VCaP (cell line): ENCODE results near the gene CRNKL1.
"Not testable (repeated sequence)": the region's sequence is repeated elsewhere in the genome, so short reads cannot be mapped to it uniquely, and the experiment has no call there.

Source experiments
- H3K27ac ChIP-seq: fragments of 450-650 bp; 2 replicates; pipeline ENCODE4 v1.5.1; 2017
- TF ChIP-seq, protein P1 (sequence below): fragments of 450-650 bp; conservative IDR thresholded peaks from 2 replicates; pipeline ENCODE4 v1.5.1; 2017; ENCODE audit warnings: mild to moderate bottlenecking, moderate library complexity

The CRNKL1 gene

DNA sequence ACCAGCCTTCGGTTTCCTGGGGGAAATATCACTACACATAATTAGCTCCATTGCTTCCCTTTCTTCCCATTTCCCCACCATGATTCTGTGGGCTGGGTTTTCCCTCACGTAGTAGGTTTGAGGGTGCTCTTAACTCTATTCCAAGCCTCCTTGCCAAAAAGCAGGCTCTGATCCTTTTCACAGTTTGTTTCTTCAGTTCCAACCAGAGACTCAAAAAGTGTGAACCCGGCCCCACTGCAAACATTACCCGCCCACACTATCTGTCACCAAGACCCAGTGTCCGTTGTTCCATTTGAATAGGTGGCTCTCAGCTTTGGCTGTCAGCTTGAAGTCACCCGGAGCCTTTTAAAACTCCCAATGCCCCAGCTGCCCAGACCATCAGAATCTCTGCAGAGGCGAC, 46.9 kb downstream of the CRNKL1 start:
- TF ChIP-seq, protein P1, sequence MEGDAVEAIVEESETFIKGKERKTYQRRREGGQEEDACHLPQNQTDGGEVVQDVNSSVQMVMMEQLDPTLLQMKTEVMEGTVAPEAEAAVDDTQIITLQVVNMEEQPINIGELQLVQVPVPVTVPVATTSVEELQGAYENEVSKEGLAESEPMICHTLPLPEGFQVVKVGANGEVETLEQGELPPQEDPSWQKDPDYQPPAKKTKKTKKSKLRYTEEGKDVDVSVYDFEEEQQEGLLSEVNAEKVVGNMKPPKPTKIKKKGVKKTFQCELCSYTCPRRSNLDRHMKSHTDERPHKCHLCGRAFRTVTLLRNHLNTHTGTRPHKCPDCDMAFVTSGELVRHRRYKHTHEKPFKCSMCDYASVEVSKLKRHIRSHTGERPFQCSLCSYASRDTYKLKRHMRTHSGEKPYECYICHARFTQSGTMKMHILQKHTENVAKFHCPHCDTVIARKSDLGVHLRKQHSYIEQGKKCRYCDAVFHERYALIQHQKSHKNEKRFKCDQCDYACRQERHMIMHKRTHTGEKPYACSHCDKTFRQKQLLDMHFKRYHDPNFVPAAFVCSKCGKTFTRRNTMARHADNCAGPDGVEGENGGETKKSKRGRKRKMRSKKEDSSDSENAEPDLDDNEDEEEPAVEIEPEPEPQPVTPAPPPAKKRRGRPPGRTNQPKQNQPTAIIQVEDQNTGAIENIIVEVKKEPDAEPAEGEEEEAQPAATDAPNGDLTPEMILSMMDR, result no peak
- no peak overlapping the region for H3K27ac ChIP-seq

DNA sequence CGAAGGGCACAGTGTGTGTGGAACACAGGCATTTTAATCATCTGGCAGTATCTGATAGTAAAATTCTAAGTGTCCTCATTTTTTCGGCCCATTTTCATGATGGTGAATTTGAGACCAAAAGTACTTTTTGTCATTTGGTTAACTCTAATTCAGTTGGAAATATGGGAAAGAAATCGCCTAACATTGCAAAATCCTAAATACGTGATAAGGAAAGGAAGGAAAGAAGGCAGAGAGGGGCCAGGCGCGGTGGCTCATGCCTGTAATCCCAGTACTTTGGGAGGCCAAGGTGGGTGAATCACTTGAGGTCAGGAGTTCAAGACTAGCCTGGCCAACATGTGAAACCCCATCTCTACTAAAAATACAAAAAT, 48.3 kb downstream of the CRNKL1 start:
- H3K27ac ChIP-seq, result not testable (repeated sequence)

DNA sequence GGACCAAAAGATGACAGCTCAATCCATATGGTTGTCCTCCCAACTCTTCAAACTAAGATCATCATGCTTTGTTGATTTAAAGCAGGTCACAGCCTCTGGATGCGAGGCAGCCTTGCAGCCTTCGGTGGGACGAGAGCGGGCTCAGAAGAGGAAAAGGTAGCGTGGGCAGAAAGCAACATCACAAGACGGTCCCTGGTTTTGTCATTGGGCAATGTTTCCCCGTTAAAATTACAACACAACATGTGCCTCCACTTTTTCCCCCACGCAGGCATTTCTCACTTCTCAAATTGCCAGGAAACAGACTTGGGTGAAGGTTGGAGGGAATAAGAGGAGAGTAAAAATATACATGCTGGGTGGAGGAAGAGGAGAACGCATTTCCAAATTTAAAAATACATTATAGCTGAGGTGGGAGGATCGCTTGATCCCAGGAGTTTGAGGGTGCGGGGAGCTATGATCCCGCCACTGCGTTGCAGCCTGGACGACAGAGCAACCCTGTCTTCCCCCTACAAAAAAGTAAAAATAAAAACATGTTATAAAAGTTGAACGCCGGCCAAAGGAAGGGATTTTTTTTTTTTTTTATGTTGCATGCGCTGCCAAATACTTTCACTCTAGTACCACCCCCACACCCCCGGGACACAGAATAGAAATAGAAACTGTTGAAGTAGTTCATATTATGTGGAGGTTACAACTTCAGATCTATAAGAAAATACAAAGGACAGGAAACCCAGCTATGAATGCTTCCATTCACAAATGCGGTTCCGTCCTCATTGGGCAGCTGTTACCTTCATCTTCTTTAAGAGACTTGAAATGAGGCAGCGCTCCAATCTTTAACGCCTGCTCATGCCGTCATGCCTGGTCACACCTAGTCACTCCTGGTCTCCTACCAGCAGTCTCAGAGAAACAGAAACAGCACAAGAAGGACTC, 49.0 kb downstream of the CRNKL1 start:
- H3K27ac ChIP-seq, result no peak overlapping the region
- TF ChIP-seq, protein P1, result no peak

DNA sequence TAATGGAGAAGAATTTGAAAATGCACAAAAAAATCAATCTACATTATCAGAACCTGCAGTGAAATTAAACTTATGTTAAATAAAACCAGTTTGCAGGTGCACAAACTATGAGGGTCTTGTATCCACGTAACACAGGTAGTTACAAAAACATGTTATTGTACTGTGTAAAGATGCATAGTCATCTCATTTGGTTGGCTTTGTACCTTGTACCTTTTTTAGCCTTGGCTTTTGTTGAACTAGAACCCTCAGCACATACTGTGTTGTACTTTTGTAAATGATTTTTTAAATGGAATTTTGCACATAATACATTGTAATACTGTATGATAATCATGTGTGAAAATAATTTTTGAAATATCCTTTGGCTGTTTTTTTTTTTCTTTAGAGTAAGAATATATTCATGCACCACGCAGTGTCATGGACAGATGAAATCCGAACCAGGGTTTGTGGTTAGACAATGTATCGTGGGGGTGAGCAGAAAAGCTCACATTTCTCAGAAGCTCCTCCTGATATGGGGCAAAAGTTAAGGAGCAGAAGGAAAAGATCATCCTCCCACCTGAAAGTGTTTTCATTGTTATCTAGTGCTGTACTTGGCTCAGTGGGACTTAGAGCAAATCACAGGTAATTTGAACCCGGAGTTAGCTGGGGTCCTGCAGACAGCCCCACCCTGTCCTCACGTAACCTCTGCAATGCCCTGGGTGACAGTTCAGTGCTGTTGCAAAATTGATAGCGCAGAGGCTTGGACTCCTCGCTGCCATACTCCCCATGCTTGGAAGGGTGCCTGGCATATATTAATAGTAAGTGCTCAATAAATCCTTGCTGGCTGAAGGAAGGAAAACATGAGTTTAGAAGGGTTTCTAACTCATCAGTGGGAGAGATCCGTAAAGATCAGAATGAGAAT, 49.9 kb downstream of the CRNKL1 start:
- TF ChIP-seq, protein P1, result no peak
- H3K27ac ChIP-seq, result peak overlapping the region; percentile 97; the same call in 1 of the 2 replicates

DNA sequence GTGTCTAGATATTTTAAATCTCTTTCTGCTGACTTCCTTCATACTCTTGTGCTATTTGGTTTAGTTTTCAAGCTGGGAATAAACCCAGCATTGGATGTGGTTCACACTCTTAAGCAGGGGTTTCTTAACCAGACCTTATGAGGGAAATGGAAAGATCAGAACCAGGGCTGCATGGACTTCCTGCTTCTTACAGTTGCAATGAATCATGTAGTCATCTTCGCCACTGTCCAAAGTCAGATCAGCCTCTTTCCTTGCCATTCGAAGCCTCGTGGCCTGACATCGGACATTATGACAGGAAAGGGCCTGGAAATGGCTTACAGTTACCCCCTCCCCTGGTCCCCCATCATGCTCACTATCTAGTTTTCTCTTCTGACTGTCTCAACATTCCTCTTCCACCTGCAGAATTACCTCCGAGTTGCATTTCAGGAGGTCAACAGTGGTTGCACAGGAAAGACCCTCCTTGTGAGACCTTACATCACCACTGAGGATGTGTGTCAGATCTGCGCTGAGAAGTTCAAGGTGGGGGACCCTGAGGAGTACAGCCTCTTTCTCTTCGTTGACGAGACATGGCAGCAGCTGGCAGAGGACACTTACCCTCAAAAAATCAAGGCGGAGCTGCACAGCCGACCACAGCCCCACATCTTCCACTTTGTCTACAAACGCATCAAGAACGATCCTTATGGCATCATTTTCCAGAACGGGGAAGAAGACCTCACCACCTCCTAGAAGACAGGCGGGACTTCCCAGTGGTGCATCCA, 51.9 kb downstream of the CRNKL1 start:
- H3K27ac ChIP-seq, result peak overlapping the region; percentile 97
- TF ChIP-seq, protein P1, result no peak

DNA sequence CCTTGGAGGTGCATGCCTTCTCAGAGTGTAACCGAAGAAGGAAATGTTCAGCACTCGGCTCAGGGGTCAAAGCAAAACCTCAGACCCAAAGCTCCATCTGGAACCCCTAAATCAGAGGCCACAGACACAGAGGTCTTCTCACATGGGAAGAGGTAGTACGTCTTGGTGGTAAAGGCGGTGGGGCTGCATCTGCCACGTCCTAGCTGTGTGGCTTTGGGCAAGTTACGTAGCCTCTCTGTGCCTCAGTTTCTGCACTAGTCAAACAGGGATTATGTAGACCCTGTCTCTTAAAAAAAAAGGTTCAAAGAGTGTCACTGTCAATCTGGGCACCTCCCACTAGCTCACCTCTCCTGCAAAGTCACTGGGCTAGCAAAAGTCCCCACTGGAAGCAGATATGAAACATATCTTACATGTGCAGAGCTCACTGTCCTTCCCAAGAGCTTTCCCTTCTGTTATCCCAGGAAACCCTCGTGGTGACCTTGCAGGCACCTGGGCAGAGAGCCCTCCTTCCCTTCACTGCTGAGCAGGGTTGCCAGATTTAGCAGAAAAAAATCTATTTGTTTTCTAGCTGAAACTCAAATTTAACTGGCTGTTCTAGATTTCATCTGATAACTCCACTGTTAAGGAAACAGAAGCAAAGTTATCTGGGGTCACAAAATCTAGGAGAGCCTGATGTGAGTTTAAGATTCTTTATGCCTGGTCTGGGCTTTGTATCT, 53.1 kb downstream of the CRNKL1 start:
- TF ChIP-seq, protein P1, result no peak
- peak overlapping the region; percentile 97 for H3K27ac ChIP-seq

DNA sequence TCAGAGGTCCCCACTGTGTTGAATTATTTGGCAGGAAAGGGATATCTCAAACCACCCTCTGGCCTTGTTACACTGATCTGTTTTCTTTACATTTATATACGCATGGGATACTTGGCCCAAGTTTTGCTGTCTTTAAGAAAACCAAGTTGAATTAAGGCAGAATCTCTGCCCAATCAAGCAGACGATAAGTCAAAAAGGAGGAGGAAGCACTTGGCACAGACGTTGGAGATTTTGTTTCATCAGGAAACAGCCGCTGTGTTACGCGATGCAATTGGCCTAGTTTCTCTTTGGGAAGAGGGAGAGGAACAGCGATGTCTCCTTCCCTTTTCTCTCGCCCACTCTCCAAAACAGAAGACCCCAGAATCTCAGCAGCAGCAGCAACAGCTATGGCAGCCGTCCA, 55.3 kb downstream of the CRNKL1 start:
- peak overlapping the region; percentile 97 for H3K27ac ChIP-seq
- TF ChIP-seq, protein P1, result no peak
